ENCODE results near the gene PHLPP1. TPM values are rescaled to one million over a fixed set of nuclear protein-coding genes. Genes with fewer than 3 reads are reported as not detected.
A peak's percentile ranks its signal among the peaks of the same experiment; 100 is the strongest.

The PHLPP1 gene
- total RNA-seq, 2 experiments from 2014 or later = 9.0 to 12.4 TPM

DNA sequence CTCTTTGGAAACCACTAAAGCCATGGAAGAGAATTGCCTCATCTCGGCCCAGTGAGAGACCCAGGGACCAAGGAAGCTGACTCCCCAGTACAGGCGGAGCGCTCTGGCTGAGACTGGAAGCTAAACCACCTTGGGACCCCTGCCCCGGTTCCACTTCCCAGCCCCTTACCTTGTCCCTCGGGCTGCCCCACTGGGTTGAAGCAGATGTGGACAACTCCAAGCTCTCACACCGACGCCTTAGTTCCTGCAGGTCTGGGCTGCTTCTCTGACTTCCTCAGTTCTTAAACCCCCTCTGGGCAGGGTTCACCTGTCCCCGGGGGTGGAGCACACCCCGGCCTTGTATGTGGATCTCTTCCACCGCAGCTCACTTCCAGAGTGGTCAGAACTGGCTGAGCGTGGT lies 266.2 kb downstream of the PHLPP1 start:
- Histone ChIP-seq H3K79me2 (ENCODE audit: insufficient read depth, low read depth, low read length) (no peaks in the 10 kb centered on the region), H3K9me2 (ENCODE audit: insufficient read depth, low read length) (no peaks in the 10 kb centered on the region), H3K36me3 (ENCODE audit: insufficient read depth, low read length) (no peaks in the 10 kb centered on the region), H3K4me1 (ENCODE audit: insufficient read depth, low read length, poor library complexity, severe bottlenecking) (no peaks in the 10 kb centered on the region), H3K9me3 (ENCODE audit: low read length) (no peaks in the 10 kb centered on the region), H4K20me1 (ENCODE audit: insufficient read depth, low read length) (no peaks in the 10 kb centered on the region), H3K27ac (ENCODE audit: low read depth, low read length, poor library complexity, severe bottlenecking) (no peak overlapping the region), H2AFZ (ENCODE audit: low read length) (no peak overlapping the region), H3K4me2 (ENCODE audit: low read length) (no peak overlapping the region), H3K4me3 (ENCODE audit: low read depth, low read length, poor library complexity, severe bottlenecking) (no peak overlapping the region)
- no peak for DNase-seq (ENCODE audit: low spot score)
- no peak for TF ChIP-seq EZH2phosphoT487 (IDR thresholded peaks at IDR 0.05; ENCODE audit: borderline replicate concordance, low read depth, low read length)
- TF ChIP-seq, protein P1, sequence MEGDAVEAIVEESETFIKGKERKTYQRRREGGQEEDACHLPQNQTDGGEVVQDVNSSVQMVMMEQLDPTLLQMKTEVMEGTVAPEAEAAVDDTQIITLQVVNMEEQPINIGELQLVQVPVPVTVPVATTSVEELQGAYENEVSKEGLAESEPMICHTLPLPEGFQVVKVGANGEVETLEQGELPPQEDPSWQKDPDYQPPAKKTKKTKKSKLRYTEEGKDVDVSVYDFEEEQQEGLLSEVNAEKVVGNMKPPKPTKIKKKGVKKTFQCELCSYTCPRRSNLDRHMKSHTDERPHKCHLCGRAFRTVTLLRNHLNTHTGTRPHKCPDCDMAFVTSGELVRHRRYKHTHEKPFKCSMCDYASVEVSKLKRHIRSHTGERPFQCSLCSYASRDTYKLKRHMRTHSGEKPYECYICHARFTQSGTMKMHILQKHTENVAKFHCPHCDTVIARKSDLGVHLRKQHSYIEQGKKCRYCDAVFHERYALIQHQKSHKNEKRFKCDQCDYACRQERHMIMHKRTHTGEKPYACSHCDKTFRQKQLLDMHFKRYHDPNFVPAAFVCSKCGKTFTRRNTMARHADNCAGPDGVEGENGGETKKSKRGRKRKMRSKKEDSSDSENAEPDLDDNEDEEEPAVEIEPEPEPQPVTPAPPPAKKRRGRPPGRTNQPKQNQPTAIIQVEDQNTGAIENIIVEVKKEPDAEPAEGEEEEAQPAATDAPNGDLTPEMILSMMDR (conservative IDR thresholded peaks at IDR 0.05; ENCODE audit: low read length) = no peak
- intact Hi-C loops (cut with micrococcal nuclease; ENCODE audit: unreplicated experiment) = loop anchor here (5.0 kb wide), 1 partner anchor 344 kb away; no protein-coding TSS in a partner anchor
- ChIA-PET POLR2A (no interaction called here), CTCF (ENCODE audit: unreplicated experiment) (no interaction called here)
- no TSS peak for BruUV-seq (replicated peaks)

DNA sequence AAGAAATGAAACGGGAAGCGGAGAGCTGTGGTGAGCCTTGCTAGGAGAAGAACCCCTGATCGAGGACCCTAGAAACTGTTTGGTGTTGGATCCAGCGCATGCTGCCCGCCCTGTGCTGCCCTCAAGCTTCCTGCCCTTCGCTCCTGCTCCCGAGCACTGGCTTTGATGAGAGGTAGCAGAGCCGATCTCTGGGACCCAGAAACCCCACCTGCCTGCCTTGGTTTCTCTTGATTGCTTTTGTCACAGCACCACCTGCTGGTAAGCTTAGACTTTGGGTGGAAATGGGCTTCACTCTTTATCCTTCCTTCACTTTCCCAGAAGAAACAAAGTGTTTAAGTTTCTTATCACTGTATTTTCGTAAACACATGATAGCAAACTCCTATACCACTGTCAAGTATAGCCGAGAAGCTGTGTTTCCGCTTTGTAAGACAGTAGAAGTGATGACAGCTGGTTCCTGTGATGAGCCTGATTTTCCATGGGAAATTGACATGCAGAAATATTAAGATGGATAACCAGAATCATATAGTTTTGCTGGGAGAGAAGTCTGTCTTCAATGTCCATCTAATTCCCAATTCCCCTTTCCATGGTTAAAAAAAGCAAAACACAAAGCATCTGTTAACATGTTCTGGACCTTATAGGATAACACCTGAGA lies 267.4 kb downstream of the PHLPP1 start:
- Histone ChIP-seq H3K9me3 (ENCODE audit: low read length) (no peaks in the 10 kb centered on the region), H3K4me3 (ENCODE audit: low read depth, low read length, poor library complexity, severe bottlenecking) (no peak overlapping the region), H4K20me1 (ENCODE audit: insufficient read depth, low read length) (no peaks in the 10 kb centered on the region), H3K79me2 (ENCODE audit: insufficient read depth, low read depth, low read length) (no peaks in the 10 kb centered on the region), H3K9me2 (ENCODE audit: insufficient read depth, low read length) (no peaks in the 10 kb centered on the region), H3K4me1 (ENCODE audit: insufficient read depth, low read length, poor library complexity, severe bottlenecking) (no peaks in the 10 kb centered on the region), H3K4me2 (ENCODE audit: low read length) (no peak overlapping the region), H3K27ac (ENCODE audit: low read depth, low read length, poor library complexity, severe bottlenecking) (no peak overlapping the region), H3K36me3 (ENCODE audit: insufficient read depth, low read length) (no peaks in the 10 kb centered on the region), H2AFZ (ENCODE audit: low read length) (no peak overlapping the region)
- TF ChIP-seq EZH2phosphoT487 (IDR thresholded peaks at IDR 0.05; ENCODE audit: borderline replicate concordance, low read depth, low read length) = no peak
- TF ChIP-seq, protein P1 (conservative IDR thresholded peaks at IDR 0.05; ENCODE audit: low read length) = peak; percentile 78
- ChIA-PET POLR2A (interaction anchor here (1.4 kb wide), 1 partner anchor 396 kb away, joined by 4 read pairs; no protein-coding TSS in a partner anchor), CTCF (ENCODE audit: unreplicated experiment) (no interaction called here)
- no TSS peak for BruUV-seq (replicated peaks)
- peak; percentile 49 for DNase-seq (ENCODE audit: low spot score)
- intact Hi-C loops (cut with micrococcal nuclease; ENCODE audit: unreplicated experiment) = loop anchor here (1.0 to 5.0 kb wide), 3 partner anchors 268 to 396 kb away; no protein-coding TSS in a partner anchor

DNA sequence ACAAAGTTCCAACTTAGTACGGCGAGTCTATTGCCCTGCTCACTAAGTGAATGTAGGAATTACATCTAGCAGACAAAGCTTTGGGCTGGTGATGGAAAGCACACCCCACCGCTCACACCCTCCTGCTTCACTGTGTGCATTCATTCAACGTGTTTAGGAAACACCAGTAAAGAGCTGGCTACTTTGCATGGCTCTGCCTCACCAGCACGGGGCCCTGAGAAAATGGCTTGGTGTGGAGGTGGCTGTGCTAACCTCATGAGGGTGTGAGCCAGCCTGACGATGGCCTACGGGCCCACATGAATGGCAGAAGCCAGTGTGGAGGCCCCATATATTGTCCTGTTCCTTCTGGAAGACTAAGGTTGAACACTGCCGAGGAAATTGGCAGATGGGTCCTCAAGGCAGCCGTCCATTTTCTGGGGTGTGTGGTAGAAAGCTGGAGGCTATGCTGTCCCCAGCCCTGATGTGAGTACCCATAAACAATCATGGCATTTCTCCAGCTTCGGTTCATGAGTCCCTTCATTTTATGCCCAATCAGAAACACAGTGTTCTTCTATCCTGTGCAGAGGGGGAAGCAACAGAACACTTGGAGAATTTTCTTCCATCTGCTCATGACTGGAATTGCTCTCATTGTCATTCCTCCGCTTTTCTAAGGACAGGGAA lies 269.4 kb downstream of the PHLPP1 start:
- H3K4me2 ChIP-seq (ENCODE audit: low read length) = no peak overlapping the region
- H3K4me1 ChIP-seq (ENCODE audit: insufficient read depth, low read length, poor library complexity, severe bottlenecking) = no peaks in the 10 kb centered on the region
- BruUV-seq (replicated peaks) = no TSS peak
- ChIA-PET CTCF (ENCODE audit: unreplicated experiment) (no interaction called here), POLR2A (interaction anchor here (0.7 kb wide), 1 partner anchor 372 kb away, joined by 3 read pairs; no protein-coding TSS in a partner anchor)
- H2AFZ ChIP-seq (ENCODE audit: low read length) = no peak overlapping the region
- intact Hi-C loops (cut with micrococcal nuclease; ENCODE audit: unreplicated experiment) = loop anchor here (5.0 kb wide), 1 partner anchor 347 kb away; no protein-coding TSS in a partner anchor
- TF ChIP-seq EZH2phosphoT487 (IDR thresholded peaks at IDR 0.05; ENCODE audit: borderline replicate concordance, low read depth, low read length) = no peak
- TF ChIP-seq, protein P1 (conservative IDR thresholded peaks at IDR 0.05; ENCODE audit: low read length) = no peak
- no peaks in the 10 kb centered on the region for H3K79me2 ChIP-seq (ENCODE audit: insufficient read depth, low read depth, low read length)
- H3K9me3 ChIP-seq (ENCODE audit: low read length) = no peaks in the 10 kb centered on the region
- no peak for DNase-seq (ENCODE audit: low spot score)
- no peak overlapping the region for H3K4me3 ChIP-seq (ENCODE audit: low read depth, low read length, poor library complexity, severe bottlenecking)
- H4K20me1 ChIP-seq (ENCODE audit: insufficient read depth, low read length) = no peaks in the 10 kb centered on the region
- no peaks in the 10 kb centered on the region for H3K9me2 ChIP-seq (ENCODE audit: insufficient read depth, low read length)
- no peaks in the 10 kb centered on the region for H3K36me3 ChIP-seq (ENCODE audit: insufficient read depth, low read length)
- H3K27ac ChIP-seq (ENCODE audit: low read depth, low read length, poor library complexity, severe bottlenecking) = no peak overlapping the region

Data from OCI-LY7 (cell line).